HCT116 (cell line): ENCODE data around the gene ITPKB. TPM values are rescaled to one million over a fixed set of nuclear protein-coding genes. Genes with fewer than 3 reads are reported as not detected.

Experiments
- ATAC-seq: fragments of 200-7000 bp; cut with Tn5 transposase; 2 replicates; pipeline ENCODE4 v1.9.1; 2020; ENCODE audit warnings: mild to moderate bottlenecking, moderate library complexity
- BruUV-seq: library from RNA; stranded (reverse); fragments of 400-500 nt; replicated peaks from 2 replicates; lab custom pipeline; 2021; lab: Mats Ljungman, UMichigan
- CTCF ChIA-PET: fragments of 300-600 bp; sonication (Branson Sonifier 250); formaldehyde crosslinking; loops from one replicate; lab custom pipeline; 2021; ENCODE audit warnings: antibody characterized with exemption; lab: Charles Lee
- POLR2A ChIA-PET: fragments of 300-600, 350-600 bp; sonication (Branson Sonifier 250); formaldehyde crosslinking; loops from one replicate; lab custom pipeline; 2021; ENCODE audit warnings: antibody characterized with exemption; lab: Charles Lee
- RAD21 ChIA-PET, 2 experiments: fragments of 300-600 bp; sonication (Branson Sonifier 250); formaldehyde crosslinking; loops; one replicate each; lab custom pipeline; 2023; ENCODE audit warnings: low total read pairs in 2 of 2; ENCODE audit not compliant: uncharacterized antibody in 2 of 2, unreplicated experiment in 2 of 2, low non-redundant PET in 1 of 2; lab: Charles Lee
- DNase-seq: peaks from one replicate; pipeline ENCODE4 v3.0.0-alpha.2; 2010; ENCODE audit warnings: low read depth, low spot score
- H2AFZ ChIP-seq: fragments of 200-600 bp; shearing (Covaris generic), sonication (generic); 2 replicates; pipeline ENCODE4 v1.6.1; 2017; ENCODE audit warnings: low read depth, mixed run types, mixed read lengths, antibody characterized with exemption, low read length; ENCODE audit not compliant: poor library complexity, severe bottlenecking
- H3K27ac ChIP-seq: 2 replicates; pipeline ENCODE4 v1.5.1; 2012; ENCODE audit warnings: low read depth, low read length
- H3K27me3 ChIP-seq: fragments of 200-600 bp; sonication (generic); 2 replicates; pipeline ENCODE4 v1.6.1; 2016; ENCODE audit warnings: mixed run types, low read length, mixed read lengths; ENCODE audit not compliant: insufficient read depth
- H3K36me3 ChIP-seq, 2 experiments: fragments of 200-500 bp in 1 of 2; fragments of 200-600 bp in 1 of 2; sonication (Bioruptor generic) in 1 of 2; sonication (generic) in 1 of 2; 2 replicates each; pipeline versions ENCODE4 v1.5.1 to v1.6.1; 2014 to 2016; ENCODE audit warnings: low read length in 2 of 2, inconsistent platforms in 1 of 2, mixed read lengths in 1 of 2, mixed run types in 1 of 2; ENCODE audit not compliant: insufficient read depth in 2 of 2, control insufficient read depth in 1 of 2
- H3K4me1 ChIP-seq, 2 experiments: fragments of 200-600 bp in 1 of 2; sonication (generic) in 1 of 2; 2 replicates each; pipeline versions ENCODE4 v1.5.1 to v1.6.1; 2012 to 2017; ENCODE audit warnings: low read length in 2 of 2, inconsistent platforms in 1 of 2, mild to moderate bottlenecking in 1 of 2, mixed read lengths in 1 of 2, mixed run types in 1 of 2, moderate library complexity in 1 of 2; ENCODE audit not compliant: insufficient read depth in 2 of 2, control insufficient read depth in 1 of 2
- H3K4me2 ChIP-seq: fragments of 200-600 bp; sonication (generic); 2 replicates; pipeline ENCODE4 v1.6.1; 2017; ENCODE audit warnings: mixed run types, low read length, mixed read lengths
- H3K4me3 ChIP-seq, 2 experiments: fragments of 200-600 bp in 1 of 2; sonication (generic) in 1 of 2; replicated peaks in 1 of 2; 2 replicates each; pipeline ENCODE4 v1.5.1; 2011 to 2016; ENCODE audit warnings: low read length in 2 of 2, control low read depth in 1 of 2, low read depth in 1 of 2, mild to moderate bottlenecking in 1 of 2, mixed read lengths in 1 of 2, mixed run types in 1 of 2
- H3K79me2 ChIP-seq: fragments of 200-600 bp; sonication (generic); 2 replicates; pipeline ENCODE4 v1.6.1; 2017; ENCODE audit warnings: mild to moderate bottlenecking, mixed run types, low read length, moderate library complexity, mixed read lengths; ENCODE audit not compliant: insufficient read depth
- H3K9ac ChIP-seq: fragments of 200-600 bp; sonication (generic); 2 replicates; pipeline ENCODE4 v1.6.1; 2016; ENCODE audit warnings: low read length, mixed read lengths
- H3K9me2 ChIP-seq: fragments of 200-600 bp; sonication (generic), shearing (Covaris generic); 2 replicates; pipeline ENCODE4 v1.6.1; 2017; ENCODE audit warnings: mixed run types, mild to moderate bottlenecking, moderate library complexity; ENCODE audit not compliant: insufficient read depth
- H3K9me3 ChIP-seq, 2 experiments: fragments of 200-500 bp in 1 of 2; fragments of 200-600 bp in 1 of 2; sonication (Bioruptor generic) in 1 of 2; sonication (generic) in 1 of 2; 2 replicates each; pipeline ENCODE4 v1.6.1; 2014 to 2017; ENCODE audit warnings: low read length in 2 of 2, mixed read lengths in 2 of 2, inconsistent platforms in 1 of 2, low read depth in 1 of 2, mild to moderate bottlenecking in 1 of 2, mixed run types in 1 of 2, moderate library complexity in 1 of 2; ENCODE audit not compliant: control insufficient read depth in 1 of 2, insufficient read depth in 1 of 2
- H4K20me1 ChIP-seq: fragments of 200-600 bp; sonication (generic), shearing (Covaris generic); 2 replicates; pipeline ENCODE4 v1.6.1; 2017; ENCODE audit warnings: mixed run types, mild to moderate bottlenecking, moderate library complexity; ENCODE audit not compliant: insufficient read depth
- ATF3 ChIP-seq: IDR thresholded peaks from 2 replicates; pipeline ENCODE4 v1.6.1; 2012
- CEBPB ChIP-seq: IDR thresholded peaks from 2 replicates; pipeline ENCODE4 v1.6.1; 2012; ENCODE audit warnings: low read depth
- EGR1 ChIP-seq: IDR thresholded peaks from 2 replicates; pipeline ENCODE4 v1.6.1; 2012; ENCODE audit warnings: low read depth
- ELF1 ChIP-seq: IDR thresholded peaks from 2 replicates; pipeline ENCODE4 v1.6.1; 2012; ENCODE audit warnings: low read depth, borderline replicate concordance
- FOSL1 ChIP-seq: IDR thresholded peaks from 2 replicates; pipeline ENCODE4 v1.6.1; 2012; ENCODE audit warnings: low read depth
- JUND ChIP-seq: IDR thresholded peaks from 2 replicates; pipeline ENCODE4 v1.6.1; 2012
- MAX ChIP-seq: IDR thresholded peaks from 2 replicates; pipeline ENCODE4 v1.6.1; 2012
- SIN3A ChIP-seq: IDR thresholded peaks from 2 replicates; pipeline ENCODE4 v1.6.1; 2012; ENCODE audit warnings: low read depth
- SP1 ChIP-seq: IDR thresholded peaks from 2 replicates; pipeline ENCODE4 v1.6.1; 2012; ENCODE audit warnings: low read depth
- TCF7L2 ChIP-seq: IDR thresholded peaks from 2 replicates; pipeline ENCODE4 v1.7.0; 2011; ENCODE audit warnings: borderline replicate concordance, inconsistent platforms; ENCODE audit not compliant: insufficient read depth, insufficient read length; ENCODE audit errors: extremely low read depth
- ZBTB33 ChIP-seq: IDR thresholded peaks from 2 replicates; pipeline ENCODE4 v1.6.1; 2011; ENCODE audit warnings: mild to moderate bottlenecking, low read length, moderate library complexity; ENCODE audit not compliant: insufficient replicate concordance; ENCODE audit errors: extremely low read depth
- ZNF274 ChIP-seq: fragments of 200-500 bp; sonication (Bioruptor generic); IDR thresholded peaks from 2 replicates; pipeline ENCODE4 v1.6.1; 2014; ENCODE audit warnings: mild to moderate bottlenecking, low read depth, low read length, inconsistent platforms
- intact Hi-C: fragments of 100-400 bp; cut with micrococcal nuclease; formaldehyde crosslinking; loops from 2 replicates; pipeline ENCODE4 v1.10.0; 2022
- total RNA-seq: library from RNA; stranded (reverse); gene quantifications from one replicate; pipeline ENCODE4 v1.2.1, GENCODE V29; 2021; ENCODE audit not compliant: unreplicated experiment
- TF ChIP-seq, protein P1 (sequence below): IDR thresholded peaks from 2 replicates; pipeline ENCODE4 v1.6.1; 2012; ENCODE audit warnings: low read depth
- TF ChIP-seq, protein P2 (sequence below), 3 experiments: fragments of 200-600 bp in 1 of 3; sonication (generic) in 1 of 3; IDR thresholded peaks in 2 of 3; conservative IDR thresholded peaks in 1 of 3; 2 replicates each; pipeline ENCODE4 v1.5.1; 2012 to 2017; ENCODE audit warnings: low read depth in 2 of 3, low read length in 2 of 3, antibody characterized with exemption in 1 of 3, borderline replicate concordance in 1 of 3, control low read depth in 1 of 3, mild to moderate bottlenecking in 1 of 3, mixed read lengths in 1 of 3, mixed run types in 1 of 3, moderate library complexity in 1 of 3; ENCODE audit not compliant: insufficient read depth in 1 of 3

The ITPKB gene
- total RNA-seq, 1 experiment from 2014 or later = 4.4 TPM

- intact Hi-C loops = no loop called here
- ChIA-PET CTCF (no interaction called here), POLR2A (no interaction called here)
Measured at GRCh38 chr1:226681652-226682493, 57.2 kb downstream of the ITPKB start.

More at GRCh38 chr1:226681652-226682493, 57.2 kb downstream of the ITPKB start:
- no peak overlapping the region for H3K27ac ChIP-seq
- peaks cover 3 to 22% of the 10 kb centered on the region in 2 experiments; a peak in 2 of 4 replicates for H3K4me1 ChIP-seq
- no peaks in the 10 kb centered on the region for H4K20me1 ChIP-seq
- TF ChIP-seq ATF3 (no peak), FOSL1 (no peak), ZBTB33 (no peak), ZNF274 (no peak), TCF7L2 (no peak), SP1 (no peak), SIN3A (no peak), CEBPB (no peak), MAX (no peak), EGR1 (no peak), JUND (no peak), ELF1 (no peak)
- TF ChIP-seq, protein P1, sequence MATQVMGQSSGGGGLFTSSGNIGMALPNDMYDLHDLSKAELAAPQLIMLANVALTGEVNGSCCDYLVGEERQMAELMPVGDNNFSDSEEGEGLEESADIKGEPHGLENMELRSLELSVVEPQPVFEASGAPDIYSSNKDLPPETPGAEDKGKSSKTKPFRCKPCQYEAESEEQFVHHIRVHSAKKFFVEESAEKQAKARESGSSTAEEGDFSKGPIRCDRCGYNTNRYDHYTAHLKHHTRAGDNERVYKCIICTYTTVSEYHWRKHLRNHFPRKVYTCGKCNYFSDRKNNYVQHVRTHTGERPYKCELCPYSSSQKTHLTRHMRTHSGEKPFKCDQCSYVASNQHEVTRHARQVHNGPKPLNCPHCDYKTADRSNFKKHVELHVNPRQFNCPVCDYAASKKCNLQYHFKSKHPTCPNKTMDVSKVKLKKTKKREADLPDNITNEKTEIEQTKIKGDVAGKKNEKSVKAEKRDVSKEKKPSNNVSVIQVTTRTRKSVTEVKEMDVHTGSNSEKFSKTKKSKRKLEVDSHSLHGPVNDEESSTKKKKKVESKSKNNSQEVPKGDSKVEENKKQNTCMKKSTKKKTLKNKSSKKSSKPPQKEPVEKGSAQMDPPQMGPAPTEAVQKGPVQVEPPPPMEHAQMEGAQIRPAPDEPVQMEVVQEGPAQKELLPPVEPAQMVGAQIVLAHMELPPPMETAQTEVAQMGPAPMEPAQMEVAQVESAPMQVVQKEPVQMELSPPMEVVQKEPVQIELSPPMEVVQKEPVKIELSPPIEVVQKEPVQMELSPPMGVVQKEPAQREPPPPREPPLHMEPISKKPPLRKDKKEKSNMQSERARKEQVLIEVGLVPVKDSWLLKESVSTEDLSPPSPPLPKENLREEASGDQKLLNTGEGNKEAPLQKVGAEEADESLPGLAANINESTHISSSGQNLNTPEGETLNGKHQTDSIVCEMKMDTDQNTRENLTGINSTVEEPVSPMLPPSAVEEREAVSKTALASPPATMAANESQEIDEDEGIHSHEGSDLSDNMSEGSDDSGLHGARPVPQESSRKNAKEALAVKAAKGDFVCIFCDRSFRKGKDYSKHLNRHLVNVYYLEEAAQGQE = no peak
- TF ChIP-seq, protein P2, sequence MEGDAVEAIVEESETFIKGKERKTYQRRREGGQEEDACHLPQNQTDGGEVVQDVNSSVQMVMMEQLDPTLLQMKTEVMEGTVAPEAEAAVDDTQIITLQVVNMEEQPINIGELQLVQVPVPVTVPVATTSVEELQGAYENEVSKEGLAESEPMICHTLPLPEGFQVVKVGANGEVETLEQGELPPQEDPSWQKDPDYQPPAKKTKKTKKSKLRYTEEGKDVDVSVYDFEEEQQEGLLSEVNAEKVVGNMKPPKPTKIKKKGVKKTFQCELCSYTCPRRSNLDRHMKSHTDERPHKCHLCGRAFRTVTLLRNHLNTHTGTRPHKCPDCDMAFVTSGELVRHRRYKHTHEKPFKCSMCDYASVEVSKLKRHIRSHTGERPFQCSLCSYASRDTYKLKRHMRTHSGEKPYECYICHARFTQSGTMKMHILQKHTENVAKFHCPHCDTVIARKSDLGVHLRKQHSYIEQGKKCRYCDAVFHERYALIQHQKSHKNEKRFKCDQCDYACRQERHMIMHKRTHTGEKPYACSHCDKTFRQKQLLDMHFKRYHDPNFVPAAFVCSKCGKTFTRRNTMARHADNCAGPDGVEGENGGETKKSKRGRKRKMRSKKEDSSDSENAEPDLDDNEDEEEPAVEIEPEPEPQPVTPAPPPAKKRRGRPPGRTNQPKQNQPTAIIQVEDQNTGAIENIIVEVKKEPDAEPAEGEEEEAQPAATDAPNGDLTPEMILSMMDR (IDR thresholded peaks at IDR 0.05 in 2 of 3, conservative IDR thresholded peaks at IDR 0.05 in 1 of 3; ENCODE audit: borderline replicate concordance in 1 of 3, insufficient read depth in 1 of 3, low read depth in 2 of 3, low read length in 2 of 3) = no peak
- H3K4me2 ChIP-seq = no peak overlapping the region
- ATAC-seq = no peak
- no peaks in the 10 kb centered on the region for H3K27me3 ChIP-seq
- H3K9me2 ChIP-seq = no peaks in the 10 kb centered on the region
- H3K4me3 ChIP-seq = no peak overlapping the region
- RAD21 ChIA-PET = no interaction called here
- H3K36me3 ChIP-seq = no peaks in the 10 kb centered on the region
- no peak overlapping the region for H3K9ac ChIP-seq
- BruUV-seq = no TSS peak
- DNase-seq = no peak
- H3K9me3 ChIP-seq = no peaks in the 10 kb centered on the region
- no peaks in the 10 kb centered on the region for H3K79me2 ChIP-seq
- no peak overlapping the region for H2AFZ ChIP-seq
